H9 (cell line): ENCODE measurements around the gene ITGA11. TPM values are rescaled to one million over a fixed set of nuclear protein-coding genes. Genes with fewer than 3 reads are reported as not detected.

Source experiments
- DNase-seq: peaks from one replicate; pipeline ENCODE4 v3.0.0-alpha.2; 2017
- H2AFZ ChIP-seq: one replicate; pipeline ENCODE4 v1.6.1; 2013; ENCODE audit warnings: mild to moderate bottlenecking, low read length, control low read depth, moderate library complexity
- H2AK5ac ChIP-seq: 2 replicates; pipeline ENCODE4 v1.6.1; 2013; ENCODE audit warnings: low read length, control low read depth, mixed read lengths; ENCODE audit not compliant: insufficient read length
- H2BK120ac ChIP-seq: one replicate; pipeline ENCODE4 v1.6.1; 2013; ENCODE audit warnings: low read depth, mild to moderate bottlenecking, low read length, control low read depth, inconsistent platforms; ENCODE audit not compliant: poor library complexity, severe bottlenecking
- H2BK12ac ChIP-seq: 2 replicates; pipeline ENCODE4 v1.6.1; 2013; ENCODE audit warnings: low read length, control low read depth, mixed read lengths, low read depth; ENCODE audit not compliant: insufficient read length
- H2BK15ac ChIP-seq: 2 replicates; pipeline ENCODE4 v1.6.1; 2013; ENCODE audit warnings: low read depth, low read length, control low read depth
- H2BK20ac ChIP-seq: one replicate; pipeline ENCODE4 v1.6.1; 2013; ENCODE audit warnings: low read depth, mild to moderate bottlenecking, low read length, control low read depth, inconsistent platforms; ENCODE audit not compliant: poor library complexity, severe bottlenecking
- H2BK5ac ChIP-seq: 2 replicates; pipeline ENCODE4 v1.6.1; 2013; ENCODE audit warnings: low read length, control low read depth, mixed read lengths; ENCODE audit not compliant: insufficient read length
- H3K14ac ChIP-seq: 2 replicates; pipeline ENCODE4 v1.6.1; 2013; ENCODE audit warnings: low read length, control low read depth; ENCODE audit not compliant: insufficient read depth
- H3K18ac ChIP-seq: 2 replicates; pipeline ENCODE4 v1.6.1; 2013; ENCODE audit warnings: low read depth, mild to moderate bottlenecking, mixed read lengths, low read length, control low read depth; ENCODE audit not compliant: insufficient read length
- H3K23ac ChIP-seq: 2 replicates; pipeline ENCODE4 v1.6.1; 2013; ENCODE audit warnings: low read length, control low read depth, mixed read lengths, low read depth; ENCODE audit not compliant: insufficient read length
- H3K23me2 ChIP-seq: 2 replicates; pipeline ENCODE4 v1.6.1; 2013; ENCODE audit warnings: low read depth, mild to moderate bottlenecking, mixed read lengths, low read length, control low read depth; ENCODE audit not compliant: insufficient read length, poor library complexity, severe bottlenecking
- H3K27ac ChIP-seq: 2 replicates; pipeline ENCODE4 v1.5.1; 2013; ENCODE audit warnings: low read length, control low read depth, mixed read lengths, low read depth; ENCODE audit not compliant: insufficient read length
- H3K27me3 ChIP-seq: 2 replicates; pipeline ENCODE4 v1.6.1; 2013; ENCODE audit warnings: low read length, control low read depth, inconsistent platforms; ENCODE audit not compliant: insufficient read depth
- H3K4ac ChIP-seq: 2 replicates; pipeline ENCODE4 v1.6.1; 2013; ENCODE audit warnings: low read depth, mild to moderate bottlenecking, control low read depth, inconsistent platforms, low read length, moderate library complexity
- H3K4me1 ChIP-seq: 2 replicates; pipeline ENCODE4 v1.6.1; 2013; ENCODE audit warnings: low read length, control low read depth, inconsistent platforms; ENCODE audit not compliant: insufficient read depth
- H3K4me2 ChIP-seq: 2 replicates; pipeline ENCODE4 v1.6.1; 2013; ENCODE audit warnings: low read length, control low read depth, mixed read lengths; ENCODE audit not compliant: insufficient read length, insufficient read depth
- H3K56ac ChIP-seq: 2 replicates; pipeline ENCODE4 v1.6.1; 2013; ENCODE audit warnings: low read depth, mild to moderate bottlenecking, mixed read lengths, low read length, control low read depth; ENCODE audit not compliant: insufficient read length
- H3K79me1 ChIP-seq: 2 replicates; pipeline ENCODE4 v1.6.1; 2013; ENCODE audit warnings: low read depth, mild to moderate bottlenecking, moderate library complexity, low read length, control low read depth, inconsistent platforms; ENCODE audit not compliant: insufficient read depth, poor library complexity, severe bottlenecking
- H3K79me2 ChIP-seq: 2 replicates; pipeline ENCODE4 v1.6.1; 2013; ENCODE audit warnings: low read length, control low read depth, inconsistent platforms; ENCODE audit not compliant: insufficient read depth
- H3K9ac ChIP-seq: 2 replicates; pipeline ENCODE4 v1.6.1; 2013; ENCODE audit warnings: low read length, control low read depth, mixed read lengths; ENCODE audit not compliant: insufficient read length; ENCODE audit errors: extremely low read depth
- H3K9me3 ChIP-seq: one replicate; pipeline ENCODE4 v1.6.1; 2013; ENCODE audit warnings: low read depth, low read length, inconsistent platforms; ENCODE audit not compliant: control insufficient read depth
- H3T11ph ChIP-seq: one replicate; pipeline ENCODE4 v1.6.1; 2013; ENCODE audit warnings: mild to moderate bottlenecking, low read length, control low read depth, inconsistent platforms
- H4K20me1 ChIP-seq: one replicate; pipeline ENCODE4 v1.6.1; 2013; ENCODE audit not compliant: control insufficient read depth, insufficient read length, insufficient read depth
- H4K5ac ChIP-seq: 2 replicates; pipeline ENCODE4 v1.6.1; 2013; ENCODE audit warnings: low read depth, mild to moderate bottlenecking, mixed read lengths, low read length, control low read depth; ENCODE audit not compliant: insufficient read length
- H4K8ac ChIP-seq: replicated peaks from 2 replicates; pipeline ENCODE4 v1.6.1; 2013; ENCODE audit warnings: low read length, control low read depth, mixed read lengths, low read depth; ENCODE audit not compliant: insufficient read length
- H4K91ac ChIP-seq: 2 replicates; pipeline ENCODE4 v1.6.1; 2013; ENCODE audit warnings: low read depth, mild to moderate bottlenecking, moderate library complexity, mixed read lengths, low read length, control low read depth; ENCODE audit not compliant: insufficient read length
- H3K27ac Mint-ChIP-seq, 3 experiments: 2 replicates in 2 of 3; 3 replicates in 1 of 3; pipeline ENCODE4 v1.8.0; 2020 to 2021; ENCODE audit warnings: mixed read lengths in 3 of 3, mild to moderate bottlenecking in 1 of 3, moderate library complexity in 1 of 3
- H3K27me3 Mint-ChIP-seq: 2 replicates; pipeline ENCODE4 v1.8.0; 2021; ENCODE audit warnings: low read depth, mild to moderate bottlenecking, moderate library complexity, mixed read lengths
- H3K36me3 Mint-ChIP-seq, 3 experiments: 2 replicates in 2 of 3; 3 replicates in 1 of 3; pipeline ENCODE4 v1.8.0; 2020 to 2021; ENCODE audit warnings: low read depth in 3 of 3, mixed read lengths in 3 of 3; ENCODE audit not compliant: insufficient read depth in 1 of 3
- H3K4me1 Mint-ChIP-seq, 2 experiments: 2 replicates each; pipeline ENCODE4 v1.8.0; 2020; ENCODE audit warnings: mixed read lengths in 2 of 2
- H3K4me3 Mint-ChIP-seq, 2 experiments: 2 replicates in 1 of 2; 3 replicates in 1 of 2; pipeline ENCODE4 v1.8.0; 2020 to 2021; ENCODE audit warnings: mild to moderate bottlenecking in 2 of 2, mixed read lengths in 2 of 2, moderate library complexity in 1 of 2
- H3K9me3 Mint-ChIP-seq, 2 experiments: 2 replicates in 1 of 2; 3 replicates in 1 of 2; pipeline ENCODE4 v1.8.0; 2020; ENCODE audit warnings: mild to moderate bottlenecking in 2 of 2, mixed read lengths in 2 of 2, moderate library complexity in 1 of 2
- WGBS: extraction: QIAGEN DNeasy Blood & Tissue Kit; methylation state at CpG from one replicate; pipeline ENCODE4 v1.1.7; 2013; ENCODE audit warnings: missing lambda C conversion rate, low lambda C conversion rate, mixed read lengths; ENCODE audit not compliant: insufficient read length; ENCODE audit errors: extremely low coverage; 5-methylcytosine and 5-hydroxymethylcytosine counted together
- total RNA-seq: library from RNA; stranded (reverse); gene quantifications from 2 replicates; pipeline ENCODE4 v1.2.1, GENCODE V29; 2021
- TF ChIP-seq, protein P1 (sequence below): fragments of 200-600 bp; sonication (generic); conservative IDR thresholded peaks from 3 replicates; pipeline ENCODE4 v1.8.0; 2021; ENCODE audit warnings: antibody characterized with exemption, mild to moderate bottlenecking

The ITGA11 gene
- total RNA-seq, 1 experiment from 2014 or later, result 0.07 TPM

DNA sequence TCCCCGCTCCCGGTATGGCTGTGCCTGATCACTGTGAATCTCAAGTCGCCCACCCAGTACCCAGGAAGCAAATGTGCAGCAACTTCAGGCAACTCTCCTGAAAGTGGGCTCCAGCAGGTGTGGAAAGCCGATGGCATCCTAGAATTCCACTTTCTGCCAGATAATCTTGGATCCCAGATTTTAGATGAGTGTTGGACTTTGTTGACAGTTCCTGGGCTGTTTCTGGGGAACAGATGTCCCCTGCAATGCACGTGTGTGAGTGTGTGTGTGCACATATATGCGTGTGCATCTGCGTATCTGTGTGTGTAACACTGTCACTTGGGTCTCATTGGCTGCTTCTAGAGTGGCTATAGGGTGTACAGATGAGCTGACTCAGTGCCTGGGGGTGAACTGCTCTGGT, 95.4 kb downstream of the ITGA11 start:
- no peaks in the 10 kb centered on the region for H3K4me1 ChIP-seq
- no peak overlapping the region for H2BK15ac ChIP-seq
- no peak overlapping the region for H4K8ac ChIP-seq
- H3K18ac ChIP-seq, result no peak overlapping the region
- H2BK120ac ChIP-seq, result no peak overlapping the region
- TF ChIP-seq, protein P1, sequence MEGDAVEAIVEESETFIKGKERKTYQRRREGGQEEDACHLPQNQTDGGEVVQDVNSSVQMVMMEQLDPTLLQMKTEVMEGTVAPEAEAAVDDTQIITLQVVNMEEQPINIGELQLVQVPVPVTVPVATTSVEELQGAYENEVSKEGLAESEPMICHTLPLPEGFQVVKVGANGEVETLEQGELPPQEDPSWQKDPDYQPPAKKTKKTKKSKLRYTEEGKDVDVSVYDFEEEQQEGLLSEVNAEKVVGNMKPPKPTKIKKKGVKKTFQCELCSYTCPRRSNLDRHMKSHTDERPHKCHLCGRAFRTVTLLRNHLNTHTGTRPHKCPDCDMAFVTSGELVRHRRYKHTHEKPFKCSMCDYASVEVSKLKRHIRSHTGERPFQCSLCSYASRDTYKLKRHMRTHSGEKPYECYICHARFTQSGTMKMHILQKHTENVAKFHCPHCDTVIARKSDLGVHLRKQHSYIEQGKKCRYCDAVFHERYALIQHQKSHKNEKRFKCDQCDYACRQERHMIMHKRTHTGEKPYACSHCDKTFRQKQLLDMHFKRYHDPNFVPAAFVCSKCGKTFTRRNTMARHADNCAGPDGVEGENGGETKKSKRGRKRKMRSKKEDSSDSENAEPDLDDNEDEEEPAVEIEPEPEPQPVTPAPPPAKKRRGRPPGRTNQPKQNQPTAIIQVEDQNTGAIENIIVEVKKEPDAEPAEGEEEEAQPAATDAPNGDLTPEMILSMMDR, result no peak
- no peak overlapping the region for H4K91ac ChIP-seq
- H3K27me3 ChIP-seq, result no peaks in the 10 kb centered on the region
- no peak overlapping the region for H2BK12ac ChIP-seq
- no peak overlapping the region for H2AK5ac ChIP-seq
- Mint-ChIP-seq H3K27me3 (peaks cover 14% of the 10 kb centered on the region), H3K36me3 (no peaks in the 10 kb centered on the region), H3K4me3 (no peak overlapping the region), H3K27ac (no peak overlapping the region), H3K9me3 (no peaks in the 10 kb centered on the region; a peak in 1 of 5 replicates), H3K4me1 (peaks cover 15 to 33% of the 10 kb centered on the region in 2 experiments)
- no peaks in the 10 kb centered on the region for H4K20me1 ChIP-seq
- no peak overlapping the region for H3K4ac ChIP-seq
- H3K14ac ChIP-seq, result no peak overlapping the region
- H3K9ac ChIP-seq, result no peak overlapping the region
- H3K4me2 ChIP-seq, result no peak overlapping the region
- H2AFZ ChIP-seq, result no peak overlapping the region
- no peak overlapping the region for H3K23ac ChIP-seq
- no peak overlapping the region for H3K27ac ChIP-seq
- no peak overlapping the region for H2BK5ac ChIP-seq
- H3K79me2 ChIP-seq, result no peaks in the 10 kb centered on the region
- H2BK20ac ChIP-seq, result no peak overlapping the region
- no peak overlapping the region for H3T11ph ChIP-seq
- no peaks in the 10 kb centered on the region for H3K79me1 ChIP-seq
- no peak overlapping the region for H3K56ac ChIP-seq
- H3K9me3 ChIP-seq, result no peaks in the 10 kb centered on the region
- DNase-seq, result no peak
- no peak overlapping the region for H4K5ac ChIP-seq
- WGBS, result no CpG with 5 or more reads among the region's 7 CpGs
- no peaks in the 10 kb centered on the region for H3K23me2 ChIP-seq
